B cell (primary cell): Measurements from ENCODE around the gene WNT9A. TPM values are rescaled to one million over a fixed set of nuclear protein-coding genes. Genes with fewer than 3 reads are reported as not detected.

Experiments used
- ATAC-seq: fragments of 200-7000 bp; cut with Tn5 transposase; one replicate; pipeline ENCODE4 v1.10.0; 2021; ENCODE audit warnings: low read depth, mild to moderate bottlenecking, moderate number of reproducible peaks, moderate library complexity
- CTCF ChIA-PET: fragments of 350-600 bp; sonication (Branson Sonifier 250); formaldehyde crosslinking; loops from one replicate; lab custom pipeline; 2021; ENCODE audit warnings: antibody characterized with exemption, inconsistent platforms; lab: Charles Lee
- POLR2A ChIA-PET: fragments of 350-600 bp; sonication (Branson Sonifier 250); formaldehyde crosslinking; loops from one replicate; lab custom pipeline; 2021; ENCODE audit warnings: antibody characterized with exemption; lab: Charles Lee
- DNase-seq: peaks from one replicate; pipeline ENCODE4 v3.0.0; 2013
- H2AFZ ChIP-seq: 2 replicates; pipeline ENCODE4 v1.6.1; 2012; ENCODE audit warnings: mild to moderate bottlenecking, low read depth, low read length; ENCODE audit not compliant: insufficient read depth, poor library complexity, severe bottlenecking
- H3K27ac ChIP-seq, 2 donors: 1 replicate in 1 of 2; 2 replicates in 1 of 2; pipeline ENCODE4 v1.5.1; 2012 to 2013; ENCODE audit warnings: low read length in 2 of 2, mild to moderate bottlenecking in 2 of 2, moderate library complexity in 1 of 2
- H3K27me3 ChIP-seq, 4 experiments: fragments of 200-600 bp in 1 of 4; sonication (generic) in 1 of 4; replicated peaks in 1 of 4; 1 replicate in 2 of 4; 2 replicates in 2 of 4; pipeline versions ENCODE4 v1.6.1 to v1.7.0; 2013 to 2016; ENCODE audit warnings: low read length in 3 of 4, mild to moderate bottlenecking in 2 of 4, mixed read lengths in 1 of 4, moderate library complexity in 1 of 4; ENCODE audit not compliant: insufficient read depth in 4 of 4, control insufficient read depth in 3 of 4; ENCODE audit errors: control extremely low read depth in 1 of 4
- H3K36me3 ChIP-seq, 2 experiments: replicated peaks in 1 of 2; 1 replicate in 1 of 2; 2 replicates in 1 of 2; pipeline versions ENCODE4 v1.6.1 to v1.7.1; 2013; ENCODE audit warnings: low read length in 1 of 2; ENCODE audit not compliant: insufficient read depth in 2 of 2, control insufficient read depth in 1 of 2; ENCODE audit errors: control extremely low read depth in 1 of 2, extremely low read depth in 1 of 2
- H3K4me1 ChIP-seq, 2 donors: fragments of 200-600 bp in 1 of 2; sonication (generic) in 1 of 2; 1 replicate in 1 of 2; 2 replicates in 1 of 2; pipeline versions ENCODE4 v1.5.1 to v1.6.1; 2013 to 2017; ENCODE audit warnings: low read length in 2 of 2; ENCODE audit not compliant: control insufficient read depth in 2 of 2, insufficient read depth in 2 of 2
- H3K4me2 ChIP-seq: replicated peaks from 2 replicates; pipeline ENCODE3; 2012; ENCODE audit warnings: mild to moderate bottlenecking, low read depth, low read length; ENCODE audit not compliant: poor library complexity, severe bottlenecking
- H3K4me3 ChIP-seq, 5 experiments: fragments of 200-600 bp in 1 of 5; sonication (generic) in 1 of 5; 1 replicate in 3 of 5; 2 replicates in 2 of 5; pipeline versions ENCODE4 v1.5.1 to v1.7.0; 2011 to 2016; ENCODE audit warnings: low read length in 4 of 5, mild to moderate bottlenecking in 4 of 5, low read depth in 2 of 5, control low read depth in 1 of 5, moderate library complexity in 1 of 5; ENCODE audit not compliant: insufficient read depth in 1 of 5; ENCODE audit errors: control extremely low read depth in 1 of 5, extremely low read depth in 1 of 5
- H3K79me2 ChIP-seq: fragments of 200-600 bp; sonication (generic); one replicate; pipeline ENCODE4 v1.6.0; 2016; ENCODE audit warnings: low read length; ENCODE audit not compliant: control insufficient read depth, insufficient read depth
- H3K9ac ChIP-seq: fragments of 200-600 bp; sonication (generic); 2 replicates; pipeline ENCODE4 v1.6.1; 2017; ENCODE audit warnings: mild to moderate bottlenecking, low read length, moderate library complexity
- H3K9me3 ChIP-seq, 3 donors: one replicate each; pipeline versions ENCODE4 v1.6.1 to v1.7.1; 2013; ENCODE audit warnings: low read length in 2 of 3; ENCODE audit not compliant: control insufficient read depth in 2 of 3, insufficient read depth in 1 of 3; ENCODE audit errors: control extremely low read depth in 1 of 3
- H4K20me1 ChIP-seq: 2 replicates; pipeline ENCODE4 v1.6.0; 2012; ENCODE audit warnings: mild to moderate bottlenecking, low read length; ENCODE audit not compliant: insufficient read depth, control insufficient read depth, poor library complexity, severe bottlenecking
- H3K27ac Mint-ChIP-seq: one replicate; pipeline ENCODE4 v1.8.0; 2021; ENCODE audit warnings: mixed read lengths
- H3K27me3 Mint-ChIP-seq: one replicate; pipeline ENCODE4 v1.8.0; 2021; ENCODE audit warnings: mixed read lengths
- H3K4me1 Mint-ChIP-seq: one replicate; pipeline ENCODE4 v1.8.0; 2021; ENCODE audit warnings: mixed read lengths
- H3K4me3 Mint-ChIP-seq: one replicate; pipeline ENCODE4 v1.8.0; 2021; ENCODE audit warnings: mixed read lengths
- H3K9me3 Mint-ChIP-seq: one replicate; pipeline ENCODE4 v1.8.0; 2022; ENCODE audit warnings: mixed read lengths; ENCODE audit not compliant: insufficient read depth
- EZH2 ChIP-seq: IDR thresholded peaks from 2 replicates; pipeline ENCODE4 v1.6.1; 2012; ENCODE audit warnings: borderline replicate concordance, low read depth, mild to moderate bottlenecking, moderate library complexity, low read length; ENCODE audit not compliant: insufficient read depth, poor library complexity, severe bottlenecking
- WGBS: methylation state at CpG from one replicate; pipeline ENCODE4 v1.1.5; 2013; ENCODE audit warnings: missing lambda C conversion rate; ENCODE audit not compliant: insufficient coverage; 5-methylcytosine and 5-hydroxymethylcytosine counted together
- intact Hi-C: fragments of 100-400 bp; cut with micrococcal nuclease; formaldehyde crosslinking; loops from one replicate; pipeline ENCODE4 v1.10.0; 2022
- polyA plus RNA-seq: library from polyadenylated mRNA; depleted of rRNA; stranded (reverse); fragments of >200 nt; gene quantifications from 2 replicates; pipeline ENCODE4 v1.2.3, GENCODE V29; 2012
- total RNA-seq, 2 donors: library from RNA; stranded (reverse); fragments of 120-200 nt in 1 of 2; gene quantifications; 1 replicate in 1 of 2; 2 replicates in 1 of 2; pipeline versions ENCODE4 v1.2.3 to v1.2.4, GENCODE V29; 2013 to 2022
- TF ChIP-seq, protein P1 (sequence below): fragments of 200-600 bp; IDR thresholded peaks from one replicate; pipeline ENCODE4 v1.8.0; 2022; ENCODE audit warnings: antibody characterized with exemption, mild to moderate bottlenecking

WNT9A gene
- total and polyA plus RNA-seq, 2 donors (not counting 1 experiment from before 2014, with no cell fraction given): 0.04 TPM; not detected in 1

DNA sequence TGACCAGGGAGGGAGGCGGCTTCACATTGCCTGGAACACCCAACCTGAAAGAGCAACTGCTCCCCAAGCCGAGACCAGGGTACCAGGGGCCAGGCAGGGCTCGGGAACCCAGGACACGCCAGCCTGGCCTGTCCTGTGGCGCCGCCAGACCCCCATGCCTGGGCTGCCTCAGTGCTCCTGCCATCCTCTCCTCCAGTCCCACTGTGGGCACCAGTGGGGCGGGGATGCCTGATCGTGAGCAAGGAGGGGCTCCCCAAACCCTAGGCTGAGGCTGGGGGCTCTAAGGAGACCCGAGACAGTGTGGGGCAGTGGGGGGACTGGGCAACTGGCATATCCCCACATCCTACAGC, 45.1 kb downstream of the WNT9A start:
- no peaks in the 10 kb centered on the region for H3K27me3 Mint-ChIP-seq
- H3K36me3 ChIP-seq: no peaks in the 10 kb centered on the region
- DNase-seq (no peak), ATAC-seq (no peak)
- no peaks in the 10 kb centered on the region for H3K9me3 Mint-ChIP-seq
- H3K4me3 Mint-ChIP-seq: no peak overlapping the region
- TF ChIP-seq, protein P1, sequence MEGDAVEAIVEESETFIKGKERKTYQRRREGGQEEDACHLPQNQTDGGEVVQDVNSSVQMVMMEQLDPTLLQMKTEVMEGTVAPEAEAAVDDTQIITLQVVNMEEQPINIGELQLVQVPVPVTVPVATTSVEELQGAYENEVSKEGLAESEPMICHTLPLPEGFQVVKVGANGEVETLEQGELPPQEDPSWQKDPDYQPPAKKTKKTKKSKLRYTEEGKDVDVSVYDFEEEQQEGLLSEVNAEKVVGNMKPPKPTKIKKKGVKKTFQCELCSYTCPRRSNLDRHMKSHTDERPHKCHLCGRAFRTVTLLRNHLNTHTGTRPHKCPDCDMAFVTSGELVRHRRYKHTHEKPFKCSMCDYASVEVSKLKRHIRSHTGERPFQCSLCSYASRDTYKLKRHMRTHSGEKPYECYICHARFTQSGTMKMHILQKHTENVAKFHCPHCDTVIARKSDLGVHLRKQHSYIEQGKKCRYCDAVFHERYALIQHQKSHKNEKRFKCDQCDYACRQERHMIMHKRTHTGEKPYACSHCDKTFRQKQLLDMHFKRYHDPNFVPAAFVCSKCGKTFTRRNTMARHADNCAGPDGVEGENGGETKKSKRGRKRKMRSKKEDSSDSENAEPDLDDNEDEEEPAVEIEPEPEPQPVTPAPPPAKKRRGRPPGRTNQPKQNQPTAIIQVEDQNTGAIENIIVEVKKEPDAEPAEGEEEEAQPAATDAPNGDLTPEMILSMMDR: no peak
- no peak for TF ChIP-seq EZH2
- no peak overlapping the region for H2AFZ ChIP-seq
- H3K9me3 ChIP-seq: no peaks in the 10 kb centered on the region
- H3K4me1 Mint-ChIP-seq: no peaks in the 10 kb centered on the region
- POLR2A ChIA-PET: no interaction called here
- H3K27ac ChIP-seq: no peak overlapping the region
- no peaks in the 10 kb centered on the region for H3K4me1 ChIP-seq
- H4K20me1 ChIP-seq: no peaks in the 10 kb centered on the region
- H3K4me3 ChIP-seq: no peak overlapping the region
- intact Hi-C loops: no loop called here
- no peak overlapping the region for H3K27ac Mint-ChIP-seq
- H3K4me2 ChIP-seq: no peak overlapping the region
- WGBS: 91% methylated on average over 6 of the region's 9 CpGs
- H3K79me2 ChIP-seq: no peaks in the 10 kb centered on the region
- no peak overlapping the region for H3K9ac ChIP-seq
- CTCF ChIA-PET: no interaction called here
- H3K27me3 ChIP-seq: no peaks in the 10 kb centered on the region

DNA sequence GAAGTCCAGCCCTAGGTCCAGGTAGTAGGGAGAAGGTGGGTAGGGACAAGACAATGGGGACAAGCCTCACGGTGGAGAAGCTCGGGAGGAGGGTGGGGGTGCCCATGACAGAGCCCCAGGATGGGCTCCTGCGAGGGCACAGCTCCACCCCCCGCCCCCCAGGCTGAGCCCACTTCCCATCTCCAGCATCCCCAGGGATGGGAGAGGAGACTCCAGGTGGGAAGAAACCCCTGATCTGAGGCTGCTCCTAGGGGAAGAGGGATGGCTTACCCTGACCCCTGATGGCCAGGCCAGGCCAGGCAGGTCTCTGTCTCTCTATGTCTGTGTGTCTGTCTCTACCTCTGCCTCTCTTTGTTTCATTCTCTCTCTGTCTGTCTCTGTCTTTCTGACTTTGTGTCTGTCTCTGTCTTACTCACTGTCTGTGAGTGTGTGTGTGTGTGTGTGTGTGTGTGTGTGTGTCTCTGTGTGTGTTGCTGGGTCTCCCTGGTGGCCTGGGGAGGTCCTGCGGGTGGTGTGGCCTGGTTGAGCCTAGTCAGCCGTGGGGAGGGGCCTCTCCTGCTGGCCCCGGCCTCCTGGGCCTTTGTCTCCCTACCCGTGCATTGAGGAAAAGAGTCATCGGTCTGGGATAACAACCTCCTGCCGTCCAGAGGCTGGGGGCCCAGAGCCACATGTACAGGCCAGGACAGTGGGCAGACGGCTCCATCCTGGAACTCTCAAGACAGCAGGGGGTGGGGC, 45.7 kb downstream of the WNT9A start:
- H3K4me1 ChIP-seq: no peaks in the 10 kb centered on the region
- DNase-seq (no peak), ATAC-seq (no peak)
- H3K9ac ChIP-seq: no peak overlapping the region
- ChIA-PET POLR2A (no interaction called here), CTCF (no interaction called here)
- no peaks in the 10 kb centered on the region for H3K36me3 ChIP-seq
- no peak overlapping the region for H3K4me2 ChIP-seq
- H4K20me1 ChIP-seq: no peaks in the 10 kb centered on the region
- Mint-ChIP-seq H3K4me1 (no peaks in the 10 kb centered on the region), H3K27ac (no peak overlapping the region), H3K27me3 (no peaks in the 10 kb centered on the region), H3K4me3 (no peak overlapping the region), H3K9me3 (no peaks in the 10 kb centered on the region)
- H3K4me3 ChIP-seq: no peak overlapping the region
- H3K79me2 ChIP-seq: no peaks in the 10 kb centered on the region
- H2AFZ ChIP-seq: no peak overlapping the region
- H3K27ac ChIP-seq: no peak overlapping the region
- 93% methylated on average over 7 of the region's 11 CpGs for WGBS
- no peaks in the 10 kb centered on the region for H3K9me3 ChIP-seq
- no peaks in the 10 kb centered on the region for H3K27me3 ChIP-seq
- intact Hi-C loops: no loop called here
- no peak for TF ChIP-seq EZH2
- TF ChIP-seq, protein P1: no peak
